Colonic mucosa (tissue), 4 donors: ENCODE measurements around the gene URB1. TPM values are rescaled to one million over a fixed set of nuclear protein-coding genes. Genes with fewer than 3 reads are reported as not detected.

Experiments used
- DNase-seq: peaks from one replicate; pipeline ENCODE4 v3.0.0-alpha.2; 2020
- H3K27ac ChIP-seq: fragments of 200-600 bp; one replicate; pipeline ENCODE4 v1.8.0; 2021
- H3K27me3 ChIP-seq: fragments of 200-600 bp; one replicate; pipeline ENCODE4 v1.8.0; 2021
- H3K36me3 ChIP-seq: fragments of 200-600 bp; one replicate; pipeline ENCODE4 v1.8.0; 2021
- H3K4me1 ChIP-seq: fragments of 200-600 bp; one replicate; pipeline ENCODE4 v1.8.0; 2021; ENCODE audit warnings: mild to moderate bottlenecking
- H3K4me3 ChIP-seq: fragments of 200-600 bp; one replicate; pipeline ENCODE4 v1.8.0; 2021
- H3K9ac ChIP-seq, 2 donors: one replicate each; pipeline ENCODE4 v1.7.0; 2013; ENCODE audit warnings: control low read depth in 2 of 2, low read depth in 2 of 2, low read length in 2 of 2
- H3K9me3 ChIP-seq: fragments of 200-600 bp; one replicate; pipeline ENCODE4 v1.8.0; 2021
- intact Hi-C: fragments of 100-400 bp; cut with DNase I; formaldehyde crosslinking; loops from one replicate; pipeline ENCODE4 v1.14.1; 2022
- total RNA-seq, 2 donors: library from RNA; stranded (reverse); fragmentation: NEBNext Ultra II Directional in 1 of 2; extraction: Animal tissue kit (Norgen Biotek cat#: 25700) in 1 of 2; gene quantifications; one replicate each; pipeline ENCODE4 v1.2.1, GENCODE V29; 2021
- TF ChIP-seq, protein P1 (sequence below): fragments of 200-600 bp; IDR thresholded peaks from one replicate; pipeline ENCODE4 v1.8.0; 2022; ENCODE audit warnings: antibody characterized with exemption, mild to moderate bottlenecking
- donor health status: healthy.
- donor health status: DM: no; HTN: no; CAD: no.
- donor health status: DM: no; HTN: no; CAD: no.

Gene URB1
- total RNA-seq, 2 donors from 2014 or later: 6.1 to 16.4 TPM

DNA sequence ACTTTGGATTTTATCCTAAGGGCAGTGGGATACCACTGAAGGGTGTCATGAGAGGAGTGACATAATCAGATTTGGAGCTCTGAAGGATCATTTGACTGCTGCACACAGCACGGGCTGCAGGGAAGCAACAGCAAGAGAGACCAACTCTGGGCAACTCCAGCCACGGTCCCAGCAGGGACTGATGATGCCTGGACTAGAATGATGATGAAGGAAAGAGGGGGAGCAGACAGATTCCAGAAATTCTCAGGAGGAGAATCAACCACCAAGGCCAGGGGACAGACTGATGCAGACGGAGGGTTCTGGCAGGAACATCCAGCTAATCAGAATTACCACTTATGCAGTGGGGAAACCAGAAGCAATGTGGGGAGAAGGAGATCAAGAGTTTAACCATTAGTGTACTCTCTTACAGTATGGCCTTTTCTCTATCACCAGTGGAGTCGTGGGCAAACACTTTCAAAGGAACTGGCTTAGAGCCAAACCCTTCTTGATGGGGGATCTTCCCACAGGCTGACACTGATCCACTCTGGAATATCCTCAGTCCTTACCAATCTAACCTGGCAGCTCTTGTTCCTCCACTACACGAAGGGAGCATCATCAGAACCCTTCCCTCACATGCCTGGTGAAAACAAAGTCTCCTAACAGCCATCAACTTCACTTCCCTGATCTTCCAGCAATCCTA is 3.3 kb downstream of the URB1 start:
- H3K9ac ChIP-seq: no peak overlapping the region
- no peaks in the 10 kb centered on the region for H3K27me3 ChIP-seq
- no peaks in the 10 kb centered on the region for H3K36me3 ChIP-seq
- no peak overlapping the region for H3K27ac ChIP-seq
- intact Hi-C loops: no loop called here
- H3K4me1 ChIP-seq: peaks cover 9% of the 10 kb centered on the region
- H3K4me3 ChIP-seq: no peak overlapping the region
- TF ChIP-seq, protein P1, sequence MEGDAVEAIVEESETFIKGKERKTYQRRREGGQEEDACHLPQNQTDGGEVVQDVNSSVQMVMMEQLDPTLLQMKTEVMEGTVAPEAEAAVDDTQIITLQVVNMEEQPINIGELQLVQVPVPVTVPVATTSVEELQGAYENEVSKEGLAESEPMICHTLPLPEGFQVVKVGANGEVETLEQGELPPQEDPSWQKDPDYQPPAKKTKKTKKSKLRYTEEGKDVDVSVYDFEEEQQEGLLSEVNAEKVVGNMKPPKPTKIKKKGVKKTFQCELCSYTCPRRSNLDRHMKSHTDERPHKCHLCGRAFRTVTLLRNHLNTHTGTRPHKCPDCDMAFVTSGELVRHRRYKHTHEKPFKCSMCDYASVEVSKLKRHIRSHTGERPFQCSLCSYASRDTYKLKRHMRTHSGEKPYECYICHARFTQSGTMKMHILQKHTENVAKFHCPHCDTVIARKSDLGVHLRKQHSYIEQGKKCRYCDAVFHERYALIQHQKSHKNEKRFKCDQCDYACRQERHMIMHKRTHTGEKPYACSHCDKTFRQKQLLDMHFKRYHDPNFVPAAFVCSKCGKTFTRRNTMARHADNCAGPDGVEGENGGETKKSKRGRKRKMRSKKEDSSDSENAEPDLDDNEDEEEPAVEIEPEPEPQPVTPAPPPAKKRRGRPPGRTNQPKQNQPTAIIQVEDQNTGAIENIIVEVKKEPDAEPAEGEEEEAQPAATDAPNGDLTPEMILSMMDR: no peak
- H3K9me3 ChIP-seq: no peaks in the 10 kb centered on the region
- no peak for DNase-seq

DNA sequence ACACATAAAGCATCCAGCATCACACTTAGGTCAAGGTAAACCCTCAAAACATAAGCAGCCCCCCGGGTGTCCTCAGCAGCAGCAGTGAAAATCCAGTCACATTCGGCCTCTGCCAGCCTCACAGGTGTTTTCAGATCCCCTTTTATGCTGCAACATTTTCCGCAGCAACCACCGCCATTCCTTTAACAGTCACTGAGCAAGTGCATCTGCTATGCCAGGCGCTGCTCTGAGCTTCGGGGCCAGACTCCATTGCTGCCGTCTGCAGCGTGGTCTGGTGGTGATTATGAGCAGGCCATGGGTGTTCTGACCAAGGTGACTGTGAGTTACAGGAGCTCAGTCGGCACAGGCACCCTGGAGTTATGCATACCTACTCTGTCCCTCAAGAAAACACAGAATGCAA is 4.5 kb downstream of the URB1 start:
- no peak for DNase-seq
- TF ChIP-seq, protein P1: no peak
- H3K9me3 ChIP-seq: no peaks in the 10 kb centered on the region
- H3K4me1 ChIP-seq: peaks cover 9% of the 10 kb centered on the region
- intact Hi-C loops: no loop called here
- H3K27ac ChIP-seq: no peak overlapping the region
- H3K36me3 ChIP-seq: peaks cover 2% of the 10 kb centered on the region
- H3K27me3 ChIP-seq: no peaks in the 10 kb centered on the region
- H3K4me3 ChIP-seq: no peak overlapping the region
- no peak overlapping the region for H3K9ac ChIP-seq

DNA sequence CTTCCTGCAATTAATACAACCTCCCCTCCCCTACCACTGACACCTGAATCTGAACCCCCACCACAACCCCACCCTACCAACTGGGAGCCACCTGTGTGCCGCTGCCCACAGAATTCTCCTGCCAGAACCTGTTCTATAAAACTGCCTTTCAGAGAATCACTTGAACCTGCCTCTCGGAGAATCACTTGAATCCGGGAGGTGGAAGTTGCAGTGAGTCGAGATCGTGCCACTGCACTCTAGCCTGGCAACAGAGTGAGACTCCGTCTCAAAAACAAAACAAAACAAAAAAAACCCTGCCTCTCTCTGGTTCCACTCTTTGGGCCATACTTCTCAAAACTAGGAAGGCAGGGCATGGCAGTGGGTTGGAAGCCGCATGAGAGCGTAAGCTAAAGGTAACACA is 5.7 kb downstream of the URB1 start:
- no peak overlapping the region for H3K27ac ChIP-seq

DNA sequence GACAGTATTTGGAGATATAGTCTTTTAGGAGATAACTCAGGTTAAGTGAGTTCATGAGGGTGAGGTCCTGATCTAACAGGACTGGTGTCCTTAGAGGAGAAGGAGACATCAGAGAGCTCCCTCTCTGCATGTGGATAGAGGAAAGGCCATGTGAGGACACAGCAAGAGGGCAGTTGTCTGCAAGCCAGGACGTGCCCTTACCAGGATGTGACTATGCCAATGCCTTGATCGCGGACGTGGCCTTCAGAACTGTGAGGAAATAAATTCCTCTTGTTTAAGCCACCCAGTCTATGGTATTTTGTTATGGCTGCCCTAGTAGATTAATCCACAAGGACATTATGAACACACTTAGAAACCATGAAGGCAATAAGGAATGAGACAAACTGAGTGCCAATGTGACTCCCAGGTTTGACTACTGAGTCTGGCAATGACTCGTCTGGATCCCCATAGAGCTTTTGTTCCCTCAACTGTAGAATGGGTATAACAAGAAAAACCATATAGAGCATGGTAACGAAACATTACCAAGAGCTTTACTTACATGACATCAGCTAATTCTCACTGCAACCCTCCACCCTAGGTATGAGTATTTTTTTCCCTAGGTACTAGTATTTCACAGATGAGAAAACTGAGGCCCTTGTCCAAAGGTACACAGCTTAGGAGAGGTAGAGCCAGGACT is 6.5 kb downstream of the URB1 start:
- Histone ChIP-seq H3K27me3 (no peaks in the 10 kb centered on the region), H3K9ac (no peak overlapping the region), H3K27ac (no peak overlapping the region), H3K36me3 (peaks cover 9% of the 10 kb centered on the region), H3K4me1 (no peaks in the 10 kb centered on the region), H3K4me3 (no peak overlapping the region), H3K9me3 (no peaks in the 10 kb centered on the region)
- TF ChIP-seq, protein P1: no peak
- intact Hi-C loops: no loop called here
- no peak for DNase-seq

More for the DNA sequence above, 5.7 kb downstream of the URB1 start:
- TF ChIP-seq, protein P1: no peak
- H3K9ac ChIP-seq: no peak overlapping the region
- H3K9me3 ChIP-seq: no peaks in the 10 kb centered on the region
- intact Hi-C loops: no loop called here
- peaks cover 9% of the 10 kb centered on the region for H3K36me3 ChIP-seq
- H3K4me1 ChIP-seq: peaks cover 8% of the 10 kb centered on the region
- no peaks in the 10 kb centered on the region for H3K27me3 ChIP-seq
- DNase-seq: no peak
- no peak overlapping the region for H3K4me3 ChIP-seq

DNA sequence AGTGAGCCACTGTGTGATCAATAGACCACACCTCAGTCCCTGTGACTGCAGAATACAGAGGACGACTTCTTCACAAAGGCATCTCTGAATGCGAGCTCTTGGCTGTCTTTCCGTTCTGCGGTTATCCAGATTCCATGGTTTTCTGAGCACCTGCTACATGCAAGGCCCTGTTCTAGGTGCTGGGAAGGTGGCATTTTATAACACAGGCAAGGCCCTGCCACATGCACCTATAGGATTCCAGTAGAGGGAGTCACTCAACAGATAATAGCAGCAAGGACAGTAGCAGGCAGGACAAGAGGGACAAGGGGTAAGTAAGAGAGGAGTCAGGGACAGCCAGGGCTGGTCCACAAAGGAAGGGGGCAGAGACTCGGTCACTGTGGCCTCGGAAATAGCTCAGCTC is 9.0 kb downstream of the URB1 start:
- Histone ChIP-seq H3K27ac (no peak overlapping the region), H3K9me3 (no peaks in the 10 kb centered on the region), H3K4me3 (no peak overlapping the region), H3K36me3 (peaks cover 9% of the 10 kb centered on the region), H3K4me1 (no peaks in the 10 kb centered on the region), H3K27me3 (no peaks in the 10 kb centered on the region), H3K9ac (no peak overlapping the region)
- intact Hi-C loops: no loop called here
- TF ChIP-seq, protein P1: no peak
- no peak for DNase-seq
